Stomach (tissue), 9 donors: ENCODE measurements around the gene ASXL2. TPM values are rescaled to one million over a fixed set of nuclear protein-coding genes. Genes with fewer than 3 reads are reported as not detected.
A peak's percentile ranks its signal among the peaks of the same experiment; 100 is the strongest.
"Not testable (repeated sequence)": the region's sequence is repeated elsewhere in the genome, so short reads cannot be mapped to it uniquely, and the experiment has no call there.

Source experiments
- DNase-seq, 2 donors: peaks; one replicate each; pipeline versions ENCODE4 v3.0.0 to v3.0.0-alpha.2; 2013 to 2019
- H3K27ac ChIP-seq, 5 donors: fragments of 200-600 bp in 4 of 5; sonication (generic) in 4 of 5; one replicate each; pipeline ENCODE4 v1.5.1; 2013 to 2019; ENCODE audit warnings: mild to moderate bottlenecking in 1 of 5, moderate library complexity in 1 of 5
- H3K27me3 ChIP-seq, 3 donors: fragments of 200-600 bp; sonication (generic); one replicate each; pipeline ENCODE4 v1.5.1; 2017 to 2019; ENCODE audit warnings: mixed run types in 1 of 3
- H3K36me3 ChIP-seq, 4 donors: fragments of 200-600 bp; sonication (generic); 1 replicate in 3 of 4; 2 replicates in 1 of 4; pipeline ENCODE4 v1.5.1; 2016 to 2019
- H3K4me1 ChIP-seq, 4 donors: fragments of 200-600 bp; sonication (generic); one replicate each; pipeline ENCODE4 v1.5.1; 2016 to 2019
- H3K4me3 ChIP-seq, 4 donors: fragments of 200-600 bp; sonication (generic) in 3 of 4; one replicate each; pipeline ENCODE4 v1.5.1; 2016 to 2019; ENCODE audit warnings: mild to moderate bottlenecking in 1 of 4
- H3K9me3 ChIP-seq, 4 donors: fragments of 200-600 bp; sonication (generic); one replicate each; pipeline ENCODE4 v1.5.1; 2016 to 2019
- EP300 ChIP-seq: sonication (generic); formaldehyde crosslinking; IDR thresholded peaks from one replicate; pipeline ENCODE4 v1.6.1; 2017; ENCODE audit warnings: antibody characterized with exemption
- POLR2A ChIP-seq, 4 donors: fragments of 450-650 bp; IDR thresholded peaks; one replicate each; pipeline ENCODE4 v1.6.1; 2016; ENCODE audit warnings: antibody characterized with exemption in 4 of 4, control low read depth in 2 of 4, mild to moderate bottlenecking in 1 of 4, moderate library complexity in 1 of 4
- POLR2AphosphoS5 ChIP-seq, 3 donors: sonication (generic); formaldehyde crosslinking; IDR thresholded peaks; one replicate each; pipeline ENCODE4 v1.6.1; 2016; ENCODE audit warnings: antibody characterized with exemption in 3 of 3
- WGBS, 5 donors: extraction: QIAGEN DNeasy Blood & Tissue Kit in 3 of 5; methylation state at CpG; one replicate each; pipeline versions ENCODE4 v1.1.5 to v1.1.7; 2013 to 2018; 5-methylcytosine and 5-hydroxymethylcytosine counted together
- intact Hi-C: fragments of 100-400 bp; cut with DNase I; formaldehyde crosslinking; loops from one replicate; pipeline ENCODE4 v1.15.1; 2023; ENCODE audit warnings: low total_unique reads
- polyA plus RNA-seq, 3 donors: library from polyadenylated mRNA; stranded (reverse); fragments of 200-250 nt; gene quantifications; one replicate each; pipeline ENCODE4 v1.2.3, GENCODE V29; 2013
- total RNA-seq, 5 donors: library from RNA; depleted of rRNA; stranded (reverse); fragments of >200 nt; gene quantifications; one replicate each; pipeline versions ENCODE4 v1.1.0 to v1.2.3, GENCODE V29; 2014 to 2016
- TF ChIP-seq, protein P1 (sequence below), 7 experiments: fragments of 450-650 bp in 4 of 7; fragments of 200-600 bp in 3 of 7; sonication (generic) in 3 of 7; IDR thresholded peaks; one replicate each; pipeline ENCODE4 v1.5.1; 2016 to 2019; ENCODE audit warnings: antibody characterized with exemption in 7 of 7, control low read depth in 2 of 7, mild to moderate bottlenecking in 1 of 7
- donor health status: healthy with polysubstance abuse.
- donor health status: Bipolar disorder and iron deficiency.
- donor health status: healthy.

Gene ASXL2
- total and polyA plus RNA-seq, 8 donors: 1.6 to 26.5 (median 12.8) TPM

DNA sequence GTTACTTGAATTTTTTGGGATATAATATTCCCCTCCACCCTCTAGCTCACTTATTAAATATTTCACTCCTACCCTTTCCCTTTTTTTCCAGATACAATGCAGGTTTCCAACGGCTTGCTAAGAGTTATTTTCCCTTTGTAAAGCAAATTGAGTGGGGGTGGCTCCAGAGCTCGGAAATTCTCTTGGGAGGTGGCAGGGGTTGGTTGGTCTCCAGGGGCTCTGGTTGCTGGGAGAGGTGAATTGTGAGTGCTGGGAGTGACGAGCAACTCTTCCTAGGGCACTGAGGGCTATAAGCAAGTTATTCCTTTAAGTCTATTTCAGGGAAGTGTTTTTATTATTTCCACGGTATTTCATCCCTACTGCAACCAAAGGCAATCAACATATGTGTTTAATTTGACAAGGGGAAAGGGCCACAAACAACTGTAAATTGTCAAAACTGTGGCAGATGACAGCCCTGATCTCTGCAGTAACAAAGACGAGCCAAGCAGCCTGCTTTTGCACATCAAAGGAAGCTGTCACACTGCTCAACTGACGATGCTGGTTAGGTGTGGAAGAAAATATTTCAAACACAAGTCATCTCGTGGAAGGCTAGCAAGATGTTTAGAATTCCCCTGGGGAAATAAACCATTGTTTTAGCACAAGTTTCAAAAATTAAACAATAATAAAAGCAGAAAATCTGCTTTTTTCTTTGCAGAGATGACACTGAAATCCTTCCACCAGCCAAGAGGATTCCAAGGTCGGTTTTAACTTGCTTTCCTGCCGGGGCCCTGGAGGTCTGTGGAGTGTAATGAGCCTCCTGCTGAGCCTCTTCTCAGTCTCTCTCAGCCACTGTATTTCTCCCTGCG lies 34.8 kb upstream of the ASXL2 start:
- H3K4me3 ChIP-seq: no peak overlapping the region
- 22 to 28% (median 26%) methylated on average over 10 of the region's 10 CpGs for WGBS, 5 donors
- peak in 1 of 2 donors; percentile 10 for DNase-seq
- H3K27ac ChIP-seq: no peak overlapping the region
- no peaks in the 10 kb centered on the region for H3K27me3 ChIP-seq
- H3K4me1 ChIP-seq: no peaks in the 10 kb centered on the region
- intact Hi-C loops: no loop called here
- TF ChIP-seq, protein P1, sequence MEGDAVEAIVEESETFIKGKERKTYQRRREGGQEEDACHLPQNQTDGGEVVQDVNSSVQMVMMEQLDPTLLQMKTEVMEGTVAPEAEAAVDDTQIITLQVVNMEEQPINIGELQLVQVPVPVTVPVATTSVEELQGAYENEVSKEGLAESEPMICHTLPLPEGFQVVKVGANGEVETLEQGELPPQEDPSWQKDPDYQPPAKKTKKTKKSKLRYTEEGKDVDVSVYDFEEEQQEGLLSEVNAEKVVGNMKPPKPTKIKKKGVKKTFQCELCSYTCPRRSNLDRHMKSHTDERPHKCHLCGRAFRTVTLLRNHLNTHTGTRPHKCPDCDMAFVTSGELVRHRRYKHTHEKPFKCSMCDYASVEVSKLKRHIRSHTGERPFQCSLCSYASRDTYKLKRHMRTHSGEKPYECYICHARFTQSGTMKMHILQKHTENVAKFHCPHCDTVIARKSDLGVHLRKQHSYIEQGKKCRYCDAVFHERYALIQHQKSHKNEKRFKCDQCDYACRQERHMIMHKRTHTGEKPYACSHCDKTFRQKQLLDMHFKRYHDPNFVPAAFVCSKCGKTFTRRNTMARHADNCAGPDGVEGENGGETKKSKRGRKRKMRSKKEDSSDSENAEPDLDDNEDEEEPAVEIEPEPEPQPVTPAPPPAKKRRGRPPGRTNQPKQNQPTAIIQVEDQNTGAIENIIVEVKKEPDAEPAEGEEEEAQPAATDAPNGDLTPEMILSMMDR (IDR thresholded peaks at IDR 0.05): no peak
- TF ChIP-seq POLR2AphosphoS5 (IDR thresholded peaks at IDR 0.05): no peak
- TF ChIP-seq POLR2A (IDR thresholded peaks at IDR 0.05): no peak
- TF ChIP-seq EP300: no peak
- H3K36me3 ChIP-seq: no peaks in the 10 kb centered on the region
- H3K9me3 ChIP-seq: no peaks in the 10 kb centered on the region

DNA sequence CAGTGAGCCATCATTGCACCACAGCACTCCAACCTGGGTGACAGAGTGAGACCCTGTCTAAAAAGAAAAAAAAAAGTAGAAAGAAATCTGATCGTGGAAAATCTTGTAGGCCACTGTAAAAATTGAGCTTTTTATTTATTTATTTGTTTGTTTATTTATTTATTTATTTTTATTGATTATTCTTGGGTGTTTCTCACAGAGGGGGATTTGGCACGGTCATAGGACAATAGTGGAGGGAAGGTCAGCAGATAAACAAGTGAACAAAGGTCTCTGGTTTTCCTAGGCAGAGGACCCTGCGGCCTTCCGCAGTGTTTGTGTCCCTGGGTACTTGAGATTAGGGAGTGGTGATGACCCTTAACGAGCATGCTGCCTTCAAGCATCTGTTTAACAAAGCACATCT lies 31.3 kb upstream of the ASXL2 start:
- H3K27ac ChIP-seq, intact Hi-C loops, H3K9me3 ChIP-seq, H3K4me1 ChIP-seq, H3K27me3 ChIP-seq, DNase-seq, H3K36me3 ChIP-seq, H3K4me3 ChIP-seq: not testable (repeated sequence)
- WGBS, 5 donors: 64 to 79% (median 73%) methylated on average over 2 to 5 of the region's 5 CpGs

DNA sequence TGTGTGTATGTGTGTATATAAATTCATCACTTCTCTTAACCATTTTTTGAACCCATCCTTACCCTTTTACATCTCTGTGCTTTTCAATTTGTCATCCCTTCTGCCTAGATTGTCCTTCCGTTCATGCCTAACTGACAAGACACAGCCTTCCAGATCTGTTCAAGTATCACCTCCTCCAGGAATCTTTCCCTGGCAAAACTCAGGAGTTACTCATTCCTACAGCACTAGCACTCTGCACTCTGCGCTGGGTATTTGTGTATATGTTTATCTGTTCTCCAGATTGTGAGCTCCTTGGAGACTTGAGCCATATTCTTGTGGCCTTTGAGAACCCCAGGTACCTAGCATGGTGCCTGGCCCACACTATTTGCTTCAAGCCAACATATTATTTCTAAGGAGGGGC lies 26.8 kb upstream of the ASXL2 start:
- no peaks in the 10 kb centered on the region for H3K4me1 ChIP-seq
- H3K4me3 ChIP-seq: no peak overlapping the region
- no peak for TF ChIP-seq POLR2A (IDR thresholded peaks at IDR 0.05)
- H3K36me3 ChIP-seq: no peaks in the 10 kb centered on the region
- intact Hi-C loops: no loop called here
- no peak overlapping the region for H3K27ac ChIP-seq
- H3K27me3 ChIP-seq: no peaks in the 10 kb centered on the region
- 73 to 92% (median 82%) methylated on average over 2 of the region's 2 CpGs for WGBS, 5 donors
- no peaks in the 10 kb centered on the region for H3K9me3 ChIP-seq
- DNase-seq: no peak

DNA sequence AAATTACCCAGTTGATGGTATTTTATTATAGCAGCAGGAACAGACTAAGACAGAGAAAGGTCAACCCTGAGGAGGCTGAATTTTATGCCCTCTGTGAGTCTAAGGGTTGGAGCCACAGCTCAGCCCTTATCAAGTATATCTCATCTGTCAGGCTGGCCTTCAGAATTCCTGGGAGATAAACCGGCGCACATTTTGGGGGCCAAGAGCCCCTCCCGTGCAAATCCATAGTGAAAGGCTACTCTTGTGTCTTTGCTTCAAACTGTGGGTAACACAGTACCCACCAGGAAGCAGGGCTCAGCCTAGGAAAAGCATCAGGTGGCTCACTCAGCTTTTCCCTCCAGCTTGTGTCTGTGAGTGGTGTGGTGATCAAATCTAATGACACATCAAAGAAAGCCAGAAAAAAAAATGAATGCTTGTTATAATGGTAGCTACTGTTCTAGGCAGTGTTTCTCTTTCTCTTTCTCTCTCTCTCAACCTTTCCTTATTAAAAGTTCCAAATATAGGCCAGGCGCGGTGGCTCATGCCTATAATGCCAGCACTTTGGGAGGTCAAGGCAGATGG lies 25.0 kb upstream of the ASXL2 start:
- intact Hi-C loops: no loop called here
- Histone ChIP-seq H3K9me3 (no peaks in the 10 kb centered on the region), H3K27me3 (no peaks in the 10 kb centered on the region), H3K36me3 (no peaks in the 10 kb centered on the region), H3K4me1 (no peaks in the 10 kb centered on the region), H3K4me3 (no peak overlapping the region), H3K27ac (no peak overlapping the region)
- DNase-seq: no peak
- 65 to 81% (median 73%) methylated on average over 5 of the region's 5 CpGs for WGBS, 5 donors
- no peak for TF ChIP-seq EP300
- TF ChIP-seq, protein P1 (IDR thresholded peaks at IDR 0.05): no peak
- no peak for TF ChIP-seq POLR2AphosphoS5 (IDR thresholded peaks at IDR 0.05)
- TF ChIP-seq POLR2A (IDR thresholded peaks at IDR 0.05): no peak

DNA sequence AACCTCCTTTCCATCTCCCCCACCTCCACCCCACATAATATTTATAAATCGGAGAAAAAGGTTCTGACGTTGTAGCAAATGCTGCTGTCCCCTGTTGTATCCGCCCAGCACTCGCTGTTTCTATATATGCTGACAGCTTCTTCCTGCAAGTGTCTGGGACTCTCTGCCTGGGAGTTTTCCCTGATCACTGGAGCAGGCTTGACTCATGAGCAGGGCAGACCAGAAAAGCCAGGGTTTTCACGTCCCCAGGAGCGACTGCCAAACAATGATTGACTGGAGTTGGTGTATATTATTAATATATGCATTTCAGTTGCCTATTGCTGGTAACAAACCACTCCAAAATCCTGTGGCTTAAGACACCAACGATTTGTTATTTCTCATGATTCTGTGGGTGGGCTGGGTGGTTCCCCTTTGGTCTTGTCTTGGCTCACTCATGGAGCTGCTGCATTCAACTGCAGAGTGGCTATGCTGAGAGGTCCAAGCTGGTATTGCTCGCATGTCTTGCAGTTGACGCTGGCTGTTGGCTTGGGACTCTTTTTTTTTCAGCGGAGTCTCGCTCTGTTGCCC lies 21.2 kb upstream of the ASXL2 start:
- intact Hi-C loops: no loop called here
- TF ChIP-seq, protein P1 (IDR thresholded peaks at IDR 0.05): no peak
- no peak for TF ChIP-seq EP300
- 73 to 78% (median 74%) methylated on average over 11 of the region's 11 CpGs for WGBS, 5 donors

More for the DNA sequence above, 21.2 kb upstream of the ASXL2 start:
- peak in 1 of 2 donors; percentile 21 for DNase-seq
- Histone ChIP-seq H3K36me3 (no peaks in the 10 kb centered on the region), H3K27ac (no peak overlapping the region), H3K4me3 (no peak overlapping the region), H3K4me1 (no peaks in the 10 kb centered on the region), H3K27me3 (no peaks in the 10 kb centered on the region), H3K9me3 (no peaks in the 10 kb centered on the region)
